ENCODE results near the gene VWA5A.

The VWA5A gene

GRCh38 chr11:124085583-124085982 lies 29.7 kb upstream of the VWA5A start:
- in situ Hi-C loops (cut with HindIII; ENCODE audit: low pct_ligation_motif_present, low sequenced_read_pairs) = no loop called here
- Histone ChIP-seq H3K27ac (no peak overlapping the region), H3K27me3 (replicated peaks) (no peaks in the 10 kb centered on the region), H3K4me3 (ENCODE audit: low read depth, low read length) (no peak overlapping the region), H3K36me3 (replicated peaks) (no peaks in the 10 kb centered on the region)
- no peak for TF ChIP-seq CTCF (IDR thresholded peaks at IDR 0.05; ENCODE audit: low read depth, low read length, missing control alignments)
- no peak for DNase-seq

- no peak overlapping the region for H3K4me3 ChIP-seq (ENCODE audit: low read depth, low read length)
- no peaks in the 10 kb centered on the region for H3K27me3 ChIP-seq (replicated peaks)
- no peak overlapping the region for H3K27ac ChIP-seq
- no peaks in the 10 kb centered on the region for H3K36me3 ChIP-seq (replicated peaks)
- TF ChIP-seq CTCF (IDR thresholded peaks at IDR 0.05; ENCODE audit: low read depth, low read length, missing control alignments) = no peak
- no peak for DNase-seq
- in situ Hi-C loops (cut with HindIII; ENCODE audit: low pct_ligation_motif_present, low sequenced_read_pairs) = no loop called here
These were observed 29.0 kb upstream of the VWA5A start for GRCh38 chr11:124085997-124086846.

- Histone ChIP-seq H3K36me3 (replicated peaks) (no peaks in the 10 kb centered on the region), H3K27ac (no peak overlapping the region), H3K4me3 (ENCODE audit: low read depth, low read length) (no peak overlapping the region), H3K27me3 (replicated peaks) (no peaks in the 10 kb centered on the region)
- DNase-seq = no peak
- in situ Hi-C loops (cut with HindIII; ENCODE audit: low pct_ligation_motif_present, low sequenced_read_pairs) = no loop called here
- TF ChIP-seq CTCF (IDR thresholded peaks at IDR 0.05; ENCODE audit: low read depth, low read length, missing control alignments) = no peak
These were observed 24.3 kb upstream of the VWA5A start for GRCh38 chr11:124090996-124091395.

GRCh38 chr11:124093330-124093729 lies 21.9 kb upstream of the VWA5A start:
- no peaks in the 10 kb centered on the region for H3K36me3 ChIP-seq (replicated peaks)
- H3K4me3 ChIP-seq (ENCODE audit: low read depth, low read length) = no peak overlapping the region
- no peak for TF ChIP-seq CTCF (IDR thresholded peaks at IDR 0.05; ENCODE audit: low read depth, low read length, missing control alignments)
- in situ Hi-C loops (cut with HindIII; ENCODE audit: low pct_ligation_motif_present, low sequenced_read_pairs) = no loop called here
- H3K27ac ChIP-seq = no peak overlapping the region
- no peaks in the 10 kb centered on the region for H3K27me3 ChIP-seq (replicated peaks)
- no peak for DNase-seq

GRCh38 chr11:124094731-124095130 lies 20.5 kb upstream of the VWA5A start:
- in situ Hi-C loops (cut with HindIII; ENCODE audit: low pct_ligation_motif_present, low sequenced_read_pairs) = no loop called here
- no peak overlapping the region for H3K4me3 ChIP-seq (ENCODE audit: low read depth, low read length)
- no peaks in the 10 kb centered on the region for H3K36me3 ChIP-seq (replicated peaks)
- no peaks in the 10 kb centered on the region for H3K27me3 ChIP-seq (replicated peaks)
- TF ChIP-seq CTCF (IDR thresholded peaks at IDR 0.05; ENCODE audit: low read depth, low read length, missing control alignments) = no peak
- no peak overlapping the region for H3K27ac ChIP-seq
- no peak for DNase-seq

GRCh38 chr11:124096364-124096763 lies 18.9 kb upstream of the VWA5A start:
- DNase-seq = no peak
- in situ Hi-C loops (cut with HindIII; ENCODE audit: low pct_ligation_motif_present, low sequenced_read_pairs) = no loop called here
- no peaks in the 10 kb centered on the region for H3K36me3 ChIP-seq (replicated peaks)
- H3K4me3 ChIP-seq (ENCODE audit: low read depth, low read length) = no peak overlapping the region
- H3K27ac ChIP-seq = no peak overlapping the region
- no peaks in the 10 kb centered on the region for H3K27me3 ChIP-seq (replicated peaks)
- no peak for TF ChIP-seq CTCF (IDR thresholded peaks at IDR 0.05; ENCODE audit: low read depth, low read length, missing control alignments)
